Panc1 (cell line): ENCODE measurements around the gene SV2C. TPM values are rescaled to one million over a fixed set of nuclear protein-coding genes. Genes with fewer than 3 reads are reported as not detected.

ENCODE experiments used
- ATAC-seq: fragments of 200-7000 bp; cut with Tn5 transposase; 2 replicates; pipeline ENCODE4 v1.9.1; 2020; ENCODE audit warnings: mild to moderate bottlenecking, moderate library complexity
- BruUV-seq: library from RNA; stranded (reverse); fragments of 400-500 nt; replicated peaks from 2 replicates; lab custom pipeline; 2021; lab: Mats Ljungman, UMichigan
- CTCF ChIA-PET: fragments of 300-600 bp; sonication (Branson Sonifier 250); formaldehyde crosslinking; loops from one replicate; lab custom pipeline; 2022; ENCODE audit warnings: antibody characterized with exemption; lab: Charles Lee
- POLR2A ChIA-PET: fragments of 300-600 bp; sonication (Branson Sonifier 250); formaldehyde crosslinking; loops from one replicate; lab custom pipeline; 2022; ENCODE audit warnings: antibody characterized with exemption; lab: Charles Lee
- DNase-seq: peaks from one replicate; pipeline ENCODE4 v3.0.0-alpha.2; 2010; ENCODE audit warnings: low read depth, low spot score
- H3K27ac ChIP-seq: 2 replicates; pipeline ENCODE4 v1.5.1; 2011; ENCODE audit warnings: mild to moderate bottlenecking, low read length, inconsistent platforms
- H3K27me3 ChIP-seq: fragments of 200-500 bp; sonication (Bioruptor generic); 2 replicates; pipeline ENCODE4 v1.6.0; 2014; ENCODE audit warnings: low read length, inconsistent platforms; ENCODE audit not compliant: control insufficient read depth, insufficient read depth
- H3K36me3 ChIP-seq: fragments of 200-500 bp; sonication (Bioruptor generic); 2 replicates; pipeline ENCODE4 v1.5.1; 2014; ENCODE audit warnings: inconsistent platforms, mild to moderate bottlenecking, low read length, moderate library complexity; ENCODE audit not compliant: control insufficient read depth, insufficient read depth
- H3K4me1 ChIP-seq: 2 replicates; pipeline ENCODE4 v1.5.1; 2011; ENCODE audit warnings: inconsistent platforms, mild to moderate bottlenecking, low read length, moderate library complexity; ENCODE audit not compliant: control insufficient read depth, insufficient read depth
- H3K4me3 ChIP-seq, 2 experiments: 2 replicates each; pipeline ENCODE4 v1.5.1; 2011 to 2012; ENCODE audit warnings: low read depth in 2 of 2, low read length in 2 of 2, mild to moderate bottlenecking in 2 of 2, inconsistent platforms in 1 of 2, moderate library complexity in 1 of 2
- H3K9me3 ChIP-seq: fragments of 200-500 bp; sonication (Bioruptor generic); 2 replicates; pipeline ENCODE4 v1.5.1; 2014; ENCODE audit warnings: low read depth, mild to moderate bottlenecking, inconsistent platforms, low read length, moderate library complexity; ENCODE audit not compliant: control insufficient read depth, insufficient read depth
- CTCF ChIP-seq: fragments of 450-650 bp; IDR thresholded peaks from 2 replicates; pipeline ENCODE4 v1.5.1; 2017; ENCODE audit warnings: mild to moderate bottlenecking
- POLR2AphosphoS5 ChIP-seq: IDR thresholded peaks from 2 replicates; pipeline ENCODE4 v1.6.1; 2012; ENCODE audit warnings: mild to moderate bottlenecking, low read depth, low read length, moderate library complexity
- SIN3A ChIP-seq: IDR thresholded peaks from 2 replicates; pipeline ENCODE4 v1.6.1; 2012; ENCODE audit warnings: low read depth, mild to moderate bottlenecking, low read length, moderate library complexity, borderline replicate concordance; ENCODE audit not compliant: insufficient read depth
- TCF7L2 ChIP-seq: IDR thresholded peaks from 2 replicates; pipeline ENCODE4 v1.6.1; 2011; ENCODE audit warnings: mild to moderate bottlenecking, low read depth, low read length, inconsistent platforms
- in situ Hi-C: cut with HindIII; loops from 2 replicates; pipeline ENCODE4 v1.10.0; 2016; ENCODE audit warnings: low sequenced_read_pairs, low pct_unique_long_range_greater_than_20kb
- intact Hi-C: fragments of 100-400 bp; cut with micrococcal nuclease; formaldehyde crosslinking; loops from one replicate; pipeline ENCODE4 v1.10.0; 2022; ENCODE audit not compliant: unreplicated experiment
- total RNA-seq: library from RNA; stranded (reverse); gene quantifications from one replicate; pipeline ENCODE4 v1.2.1, GENCODE V29; 2021; ENCODE audit not compliant: unreplicated experiment
- TF ChIP-seq, protein P1 (sequence below), 2 experiments: IDR thresholded peaks; 2 replicates each; pipeline ENCODE4 v1.6.1; 2011 to 2012; ENCODE audit warnings: low read depth in 2 of 2, control low read depth in 1 of 2, low read length in 1 of 2, mild to moderate bottlenecking in 1 of 2, moderate library complexity in 1 of 2; ENCODE audit not compliant: insufficient read depth in 1 of 2

Gene SV2C
- total RNA-seq, 1 experiment from 2014 or later, result not detected

GRCh38 chr5:76379316-76379715 is 296.1 kb downstream of the SV2C start:
- TF ChIP-seq CTCF (no peak), SIN3A (no peak), TCF7L2 (no peak), POLR2AphosphoS5 (no peak)
- TF ChIP-seq, protein P1, sequence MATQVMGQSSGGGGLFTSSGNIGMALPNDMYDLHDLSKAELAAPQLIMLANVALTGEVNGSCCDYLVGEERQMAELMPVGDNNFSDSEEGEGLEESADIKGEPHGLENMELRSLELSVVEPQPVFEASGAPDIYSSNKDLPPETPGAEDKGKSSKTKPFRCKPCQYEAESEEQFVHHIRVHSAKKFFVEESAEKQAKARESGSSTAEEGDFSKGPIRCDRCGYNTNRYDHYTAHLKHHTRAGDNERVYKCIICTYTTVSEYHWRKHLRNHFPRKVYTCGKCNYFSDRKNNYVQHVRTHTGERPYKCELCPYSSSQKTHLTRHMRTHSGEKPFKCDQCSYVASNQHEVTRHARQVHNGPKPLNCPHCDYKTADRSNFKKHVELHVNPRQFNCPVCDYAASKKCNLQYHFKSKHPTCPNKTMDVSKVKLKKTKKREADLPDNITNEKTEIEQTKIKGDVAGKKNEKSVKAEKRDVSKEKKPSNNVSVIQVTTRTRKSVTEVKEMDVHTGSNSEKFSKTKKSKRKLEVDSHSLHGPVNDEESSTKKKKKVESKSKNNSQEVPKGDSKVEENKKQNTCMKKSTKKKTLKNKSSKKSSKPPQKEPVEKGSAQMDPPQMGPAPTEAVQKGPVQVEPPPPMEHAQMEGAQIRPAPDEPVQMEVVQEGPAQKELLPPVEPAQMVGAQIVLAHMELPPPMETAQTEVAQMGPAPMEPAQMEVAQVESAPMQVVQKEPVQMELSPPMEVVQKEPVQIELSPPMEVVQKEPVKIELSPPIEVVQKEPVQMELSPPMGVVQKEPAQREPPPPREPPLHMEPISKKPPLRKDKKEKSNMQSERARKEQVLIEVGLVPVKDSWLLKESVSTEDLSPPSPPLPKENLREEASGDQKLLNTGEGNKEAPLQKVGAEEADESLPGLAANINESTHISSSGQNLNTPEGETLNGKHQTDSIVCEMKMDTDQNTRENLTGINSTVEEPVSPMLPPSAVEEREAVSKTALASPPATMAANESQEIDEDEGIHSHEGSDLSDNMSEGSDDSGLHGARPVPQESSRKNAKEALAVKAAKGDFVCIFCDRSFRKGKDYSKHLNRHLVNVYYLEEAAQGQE (IDR thresholded peaks at IDR 0.05; ENCODE audit: insufficient read depth in 1 of 2, low read depth in 2 of 2, low read length in 1 of 2), result no peak
- H3K9me3 ChIP-seq, result no peaks in the 10 kb centered on the region
- CTCF ChIA-PET, result no interaction called here
- no peak overlapping the region for H3K27ac ChIP-seq
- no peak overlapping the region for H3K4me3 ChIP-seq
- DNase-seq, result no peak
- POLR2A ChIA-PET, result no interaction called here
- no TSS peak for BruUV-seq
- H3K36me3 ChIP-seq, result no peaks in the 10 kb centered on the region
- in situ Hi-C loops (no loop called here), intact Hi-C loops (no loop called here)
- no peaks in the 10 kb centered on the region for H3K4me1 ChIP-seq
- ATAC-seq, result no peak
- no peaks in the 10 kb centered on the region; the same call in 1 of the 2 replicates for H3K27me3 ChIP-seq

GRCh38 chr5:76379855-76380254 is 296.7 kb downstream of the SV2C start:
- in situ Hi-C loops, result no loop called here
- TF ChIP-seq POLR2AphosphoS5, result no peak
- TF ChIP-seq SIN3A, result no peak
- TF ChIP-seq TCF7L2, result no peak
- TF ChIP-seq, protein P1 (IDR thresholded peaks at IDR 0.05; ENCODE audit: insufficient read depth in 1 of 2, low read depth in 2 of 2, low read length in 1 of 2), result no peak
- H3K9me3 ChIP-seq, result no peaks in the 10 kb centered on the region
- ChIA-PET POLR2A (no interaction called here), CTCF (no interaction called here)
- no TSS peak for BruUV-seq
- no peak for ATAC-seq
- H3K27ac ChIP-seq, result no peak overlapping the region
- H3K36me3 ChIP-seq, result no peaks in the 10 kb centered on the region
- H3K4me1 ChIP-seq, result no peaks in the 10 kb centered on the region
- no peak overlapping the region for H3K4me3 ChIP-seq
- intact Hi-C loops, result no loop called here
- no peak for DNase-seq
- no peaks in the 10 kb centered on the region; the same call in 1 of the 2 replicates for H3K27me3 ChIP-seq
